ENCODE measurements around the gene NRDE2.

- TF ChIP-seq CTCF (IDR thresholded peaks at IDR 0.05; ENCODE audit: poor library complexity, severe bottlenecking) = no peak
- TF ChIP-seq EP300 (conservative IDR thresholded peaks at IDR 0.05; ENCODE audit: poor library complexity, severe bottlenecking) = no peak
- TF ChIP-seq POLR2AphosphoS5 (IDR thresholded peaks at IDR 0.05) = no peak
- no peak for TF ChIP-seq RAD21 (conservative IDR thresholded peaks at IDR 0.05)
- TF ChIP-seq TAF1 (IDR thresholded peaks at IDR 0.05; ENCODE audit: low read depth) = no peak
- no peak for TF ChIP-seq REST (IDR thresholded peaks at IDR 0.05; ENCODE audit: borderline replicate concordance)
Measured at GRCh38 chr14:90348270-90348669, 16.5 kb upstream of the NRDE2 start.

Data from neural cell (in vitro differentiated cells).